Raji (cell line): Measurements from ENCODE around the gene RNF223.

Experiments
- POLR2A ChIP-seq: IDR thresholded peaks from 2 replicates; pipeline ENCODE4 v1.6.1; 2011; ENCODE audit warnings: low read depth, low read length, control low read depth; ENCODE audit not compliant: insufficient read depth

RNF223 gene

GRCh38 chr1:1040004-1040991 lies 33.8 kb downstream of the RNF223 start:
- no peak for TF ChIP-seq POLR2A

- TF ChIP-seq POLR2A = no peak
Measured at GRCh38 chr1:1039145-1039910, 34.8 kb downstream of the RNF223 start.

- TF ChIP-seq POLR2A = no peak
Measured at GRCh38 chr1:1038694-1039093, 35.4 kb downstream of the RNF223 start.

- no peak for TF ChIP-seq POLR2A
Measured at GRCh38 chr1:1037366-1038327, 36.5 kb downstream of the RNF223 start.

GRCh38 chr1:1035291-1035943 lies 38.7 kb downstream of the RNF223 start:
- no peak for TF ChIP-seq POLR2A

GRCh38 chr1:1034439-1034781 lies 39.7 kb downstream of the RNF223 start:
- TF ChIP-seq POLR2A = no peak

- TF ChIP-seq POLR2A = no peak
Measured at GRCh38 chr1:1033731-1034438, 40.2 kb downstream of the RNF223 start.

- peak; percentile 38 for TF ChIP-seq POLR2A
Measured at GRCh38 chr1:1033009-1033587, 41.0 kb downstream of the RNF223 start.

- TF ChIP-seq POLR2A = no peak
Measured at GRCh38 chr1:1032424-1032823, 41.7 kb downstream of the RNF223 start.

GRCh38 chr1:1031659-1032235 lies 42.4 kb downstream of the RNF223 start:
- no peak for TF ChIP-seq POLR2A

- TF ChIP-seq POLR2A = no peak
Measured at GRCh38 chr1:1027791-1028190, 46.3 kb downstream of the RNF223 start.

GRCh38 chr1:1026599-1027413 lies 47.3 kb downstream of the RNF223 start:
- TF ChIP-seq POLR2A = no peak
